ENCODE results near the gene PTGS1.
A peak's percentile ranks its signal among the peaks of the same experiment; 100 is the strongest.
"Not testable (repeated sequence)": the region's sequence is repeated elsewhere in the genome, so short reads cannot be mapped to it uniquely, and the experiment has no call there.

Gene PTGS1

GRCh38 chr9:122347348-122348287 lies 23.2 kb upstream of the PTGS1 start:
- DNase-seq (ENCODE audit: low spot score), result no peak

GRCh38 chr9:122348288-122348777 lies 22.5 kb upstream of the PTGS1 start:
- DNase-seq (ENCODE audit: low spot score), result no peak

- DNase-seq (ENCODE audit: low spot score), result no peak
These were observed 22.0 kb upstream of the PTGS1 start for GRCh38 chr9:122348791-122349190.

- no peak for DNase-seq (ENCODE audit: low spot score)
These were observed 21.6 kb upstream of the PTGS1 start for GRCh38 chr9:122349201-122349600.

GRCh38 chr9:122350577-122351355 lies 20.1 kb upstream of the PTGS1 start:
- DNase-seq (ENCODE audit: low spot score), result peak; percentile 89

- no peak for DNase-seq (ENCODE audit: low spot score)
These were observed 16.2 kb upstream of the PTGS1 start for GRCh38 chr9:122354536-122355199.

GRCh38 chr9:122355336-122355875 lies 15.4 kb upstream of the PTGS1 start:
- DNase-seq (ENCODE audit: low spot score), result no peak

GRCh38 chr9:122356627-122357026 lies 14.2 kb upstream of the PTGS1 start:
- DNase-seq (ENCODE audit: low spot score), result no peak

- no peak for DNase-seq (ENCODE audit: low spot score)
These were observed 9.9 kb upstream of the PTGS1 start for GRCh38 chr9:122360891-122361290.

GRCh38 chr9:122363131-122363530 lies 7.7 kb upstream of the PTGS1 start:
- not testable (repeated sequence) for DNase-seq (ENCODE audit: low spot score)

GRCh38 chr9:122364117-122364782 lies 6.6 kb upstream of the PTGS1 start:
- DNase-seq (ENCODE audit: low spot score), result no peak

- no peak for DNase-seq (ENCODE audit: low spot score)
These were observed 6.1 kb upstream of the PTGS1 start for GRCh38 chr9:122364783-122365150.

GRCh38 chr9:122366074-122366660 lies 4.7 kb upstream of the PTGS1 start:
- no peak for DNase-seq (ENCODE audit: low spot score)

GRCh38 chr9:122367065-122367464 lies 3.8 kb upstream of the PTGS1 start:
- DNase-seq (ENCODE audit: low spot score), result no peak

- DNase-seq (ENCODE audit: low spot score), result no peak
These were observed 2.9 kb upstream of the PTGS1 start for GRCh38 chr9:122367774-122368460.

- DNase-seq (ENCODE audit: low spot score), result no peak
These were observed 2.2 kb upstream of the PTGS1 start for GRCh38 chr9:122368642-122369041.

- no peak for DNase-seq (ENCODE audit: low spot score)
These were observed 521 bp upstream of the PTGS1 start for GRCh38 chr9:122370303-122370702.

GRCh38 chr9:122371846-122372245 lies 1.0 kb downstream of the PTGS1 start:
- DNase-seq (ENCODE audit: low spot score), result no peak

- no peak for DNase-seq (ENCODE audit: low spot score)
These were observed 2.3 kb downstream of the PTGS1 start for GRCh38 chr9:122372856-122373845.
